Measurements from ENCODE around the gene EMX1. TPM values are rescaled to one million over a fixed set of nuclear protein-coding genes. Genes with fewer than 3 reads are reported as not detected.
A peak's percentile ranks its signal among the peaks of the same experiment; 100 is the strongest.

The EMX1 gene
- total and polyA plus RNA-seq, 2 of the 13 experiments (the other 11 are each of a cell fraction or from before 2014, with no cell fraction given): 0.62 to 4.9 TPM

- TF ChIP-seq NFAT5 (CRISPR knock-in tag; IDR thresholded peaks at IDR 0.05) (no peak), KLF16 (CRISPR knock-in tag; IDR thresholded peaks at IDR 0.05) (no peak), ZFX (CRISPR knock-in tag; IDR thresholded peaks at IDR 0.05; ENCODE audit: low read depth) (peak; percentile 77), ELF1 (CRISPR knock-in tag; IDR thresholded peaks at IDR 0.05) (no peak), ZNF850 (CRISPR knock-in tag; conservative IDR thresholded peaks at IDR 0.05) (no peak), POLR2A (IDR thresholded peaks at IDR 0.05; ENCODE audit: insufficient read depth in 1 of 2, low read depth in 2 of 2, low read length in 2 of 2) (no peak), ZBTB20 (CRISPR knock-in tag; IDR thresholded peaks at IDR 0.05; ENCODE audit: borderline replicate concordance, low read depth) (no peak), ZNF563 (CRISPR knock-in tag; IDR thresholded peaks at IDR 0.05) (no peak), SKI (IDR thresholded peaks at IDR 0.05; ENCODE audit: partially characterized antibody) (no peak), BCL3 (CRISPR knock-in tag; IDR thresholded peaks at IDR 0.05) (no peak), ZNF251 (CRISPR knock-in tag; IDR thresholded peaks at IDR 0.05) (no peak), PHF5A (CRISPR knock-in tag; IDR thresholded peaks at IDR 0.05; ENCODE audit: low read depth, unreplicated experiment) (no peak), ZNF614 (CRISPR knock-in tag; IDR thresholded peaks at IDR 0.05; ENCODE audit: borderline replicate concordance) (no peak), ZNF282 (IDR thresholded peaks at IDR 0.05; ENCODE audit: partially characterized antibody) (no peak), ZNF550 (CRISPR knock-in tag; IDR thresholded peaks at IDR 0.05; ENCODE audit: borderline replicate concordance) (no peak), SRSF1 (optimal IDR thresholded peaks at IDR 0.05; ENCODE audit: low read depth, low read length) (no peak), PRDM15 (CRISPR knock-in tag; IDR thresholded peaks at IDR 0.05) (no peak), ZNF691 (CRISPR knock-in tag; IDR thresholded peaks at IDR 0.05; ENCODE audit: borderline replicate concordance, low read depth) (no peak)
Observed at GRCh38 chr2:72943540-72944395, 26.4 kb downstream of the EMX1 start (continued).

Measured in HepG2 (cell line).